HepG2 (cell line): ENCODE measurements around the gene SLC13A3. TPM values are rescaled to one million over a fixed set of nuclear protein-coding genes. Genes with fewer than 3 reads are reported as not detected.

Source experiments
- EED ChIP-seq: sonication (generic); formaldehyde crosslinking; IDR thresholded peaks from 2 replicates; pipeline ENCODE4 v1.5.0; 2020; ENCODE audit warnings: mild to moderate bottlenecking, missing genetic modification reagents
- EZH2 ChIP-seq: conservative IDR thresholded peaks from 2 replicates; pipeline ENCODE4 v1.6.1; 2012; ENCODE audit warnings: mild to moderate bottlenecking, low read depth, low read length, moderate library complexity
- JARID2 ChIP-seq: sonication (generic); formaldehyde crosslinking; IDR thresholded peaks from 2 replicates; pipeline ENCODE4 v1.8.1; 2023; ENCODE audit warnings: missing genetic modification reagents, inconsistent platforms; ENCODE audit not compliant: insufficient replicate concordance
- KLF12 ChIP-seq: sonication (generic); formaldehyde crosslinking; IDR thresholded peaks from 2 replicates; pipeline ENCODE4 v1.4.0; 2020; ENCODE audit warnings: missing genetic modification reagents, borderline replicate concordance
- MLXIP ChIP-seq: sonication (generic); formaldehyde crosslinking; IDR thresholded peaks from 2 replicates; pipeline ENCODE4 v1.9.0; 2021; ENCODE audit warnings: missing genetic modification reagents, borderline replicate concordance
- NFKB2 ChIP-seq: sonication (generic); formaldehyde crosslinking; IDR thresholded peaks from 2 replicates; pipeline ENCODE4 v1.4.0; 2020; ENCODE audit warnings: missing genetic modification reagents, borderline replicate concordance
- REPIN1 ChIP-seq: sonication (generic); formaldehyde crosslinking; IDR thresholded peaks from 2 replicates; pipeline ENCODE4 v1.8.0; 2022; ENCODE audit warnings: missing genetic modification reagents, low read depth, mild to moderate bottlenecking, borderline replicate concordance
- TGIF2 ChIP-seq: IDR thresholded peaks from 2 replicates; pipeline ENCODE4 v1.6.1; 2016; ENCODE audit warnings: control low read depth, missing compliant biosample characterization
- THAP7 ChIP-seq: sonication (generic); formaldehyde crosslinking; IDR thresholded peaks from 2 replicates; pipeline ENCODE4 v1.8.1; 2023; ENCODE audit warnings: mild to moderate bottlenecking, missing genetic modification reagents
- ZNF136 ChIP-seq: sonication (generic); formaldehyde crosslinking; IDR thresholded peaks from 2 replicates; pipeline ENCODE4 v1.8.1; 2022; ENCODE audit warnings: low read depth, mild to moderate bottlenecking, moderate library complexity, missing genetic modification reagents
- ZNF20 ChIP-seq: sonication (generic); formaldehyde crosslinking; IDR thresholded peaks from 2 replicates; pipeline ENCODE4 v1.4.0; 2020; ENCODE audit warnings: mild to moderate bottlenecking, moderate library complexity, missing genetic modification reagents
- ZNF232 ChIP-seq: sonication (generic); formaldehyde crosslinking; IDR thresholded peaks from 2 replicates; pipeline ENCODE4 v1.4.0; 2020; ENCODE audit warnings: missing genetic modification reagents, borderline replicate concordance
- ZNF562 ChIP-seq: sonication (generic); formaldehyde crosslinking; IDR thresholded peaks from 2 replicates; pipeline ENCODE4 v1.8.0; 2022; ENCODE audit warnings: missing genetic modification reagents, borderline replicate concordance
- ZNF569 ChIP-seq: sonication (generic); formaldehyde crosslinking; IDR thresholded peaks from 2 replicates; pipeline ENCODE4 v1.5.0; 2020; ENCODE audit warnings: mild to moderate bottlenecking, missing genetic modification reagents, moderate library complexity, borderline replicate concordance
- ZNF597 ChIP-seq: sonication (generic); formaldehyde crosslinking; IDR thresholded peaks from 2 replicates; pipeline ENCODE4 v1.5.0; 2020; ENCODE audit warnings: missing genetic modification reagents
- polyA plus RNA-seq, 8 experiments: library from polyadenylated mRNA; depleted of rRNA in 3 of 8; stranded (reverse) in 7 of 8; unstranded in 1 of 8; fragments of >200 nt; fragmentation: Illumina TruSeq in 4 of 8; extraction: Trizol in 4 of 8; gene quantifications; 2 replicates each; pipeline versions ENCODE4 v1.2.1 to v1.2.3, GENCODE V29; 2011 to 2016; ENCODE audit warnings: low read depth in 4 of 8, missing spikeins in 1 of 8, mixed read lengths in 1 of 8; ENCODE audit not compliant: insufficient read depth in 1 of 8
- total RNA-seq, 5 experiments: library from RNA; depleted of rRNA; stranded (reverse); fragments of >200 nt; fragmentation: Illumina TruSeq; extraction: Trizol; gene quantifications; 2 replicates each; pipeline ENCODE4 v1.2.3, GENCODE V29; 2016; ENCODE audit warnings: low read depth in 1 of 5
- TF ChIP-seq, protein P1 (sequence below): sonication (generic); formaldehyde crosslinking; IDR thresholded peaks from 2 replicates; pipeline ENCODE4 v1.5.0; 2020; ENCODE audit warnings: mild to moderate bottlenecking, missing genetic modification reagents
- TF ChIP-seq, protein P2 (sequence below): sonication (generic); formaldehyde crosslinking; IDR thresholded peaks from 2 replicates; pipeline ENCODE4; 2020; ENCODE audit warnings: missing genetic modification reagents, mild to moderate bottlenecking, borderline replicate concordance
- TF ChIP-seq, protein P3 (sequence below): sonication (generic); formaldehyde crosslinking; IDR thresholded peaks from 2 replicates; pipeline ENCODE4 v1.8.1; 2022; ENCODE audit warnings: mild to moderate bottlenecking, missing genetic modification reagents

The SLC13A3 gene
- total and polyA plus RNA-seq, 2 of the 13 experiments (the other 11 are each of a cell fraction or from before 2014, with no cell fraction given), result 66.5 to 76.0 TPM

DNA sequence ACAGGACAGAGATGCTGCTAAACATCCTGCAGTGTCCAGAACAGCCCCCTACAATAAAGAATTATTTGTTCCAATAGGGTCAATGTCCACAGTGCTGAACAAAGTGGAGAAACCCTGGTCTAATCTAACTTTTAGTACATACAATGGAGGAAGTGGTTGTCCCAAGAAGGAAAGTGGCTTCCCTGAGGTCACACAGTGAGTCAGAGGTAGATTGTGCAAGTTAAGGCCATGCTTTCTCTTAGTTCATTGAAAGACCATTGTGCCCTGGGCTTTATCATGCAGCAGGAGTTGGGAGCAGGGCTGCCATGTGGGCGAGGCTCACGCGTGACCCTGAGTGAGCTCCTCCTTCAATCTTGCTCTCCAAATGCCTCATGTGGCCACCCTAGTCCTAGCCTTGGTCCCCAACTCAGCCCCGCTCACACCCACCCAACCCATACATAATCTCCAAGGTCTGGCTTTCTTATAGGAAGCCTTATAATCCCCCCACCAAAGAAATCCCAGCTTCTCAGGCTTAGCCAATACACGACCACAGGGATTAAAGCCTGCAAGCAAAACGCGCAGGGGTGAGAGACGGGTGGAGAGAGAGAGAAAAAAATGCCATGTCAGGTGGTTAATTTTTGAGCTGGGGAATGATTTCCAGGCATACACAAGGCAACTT is 19.9 kb downstream of the SLC13A3 start (continued):
- TF ChIP-seq JARID2 (CRISPR knock-in tag) (no peak), KLF12 (CRISPR knock-in tag) (no peak), REPIN1 (CRISPR knock-in tag) (no peak), NFKB2 (CRISPR knock-in tag) (no peak), ZNF569 (no peak), ZNF562 (CRISPR knock-in tag) (no peak), ZNF136 (no peak), TGIF2 (CRISPR knock-in tag) (peak; percentile 87), EED (CRISPR knock-in tag) (no peak), ZNF232 (no peak), ZNF597 (CRISPR knock-in tag) (no peak), MLXIP (CRISPR knock-in tag) (no peak), THAP7 (CRISPR knock-in tag) (no peak), ZNF20 (CRISPR knock-in tag) (no peak), EZH2 (no peak)
- TF ChIP-seq, protein P1, sequence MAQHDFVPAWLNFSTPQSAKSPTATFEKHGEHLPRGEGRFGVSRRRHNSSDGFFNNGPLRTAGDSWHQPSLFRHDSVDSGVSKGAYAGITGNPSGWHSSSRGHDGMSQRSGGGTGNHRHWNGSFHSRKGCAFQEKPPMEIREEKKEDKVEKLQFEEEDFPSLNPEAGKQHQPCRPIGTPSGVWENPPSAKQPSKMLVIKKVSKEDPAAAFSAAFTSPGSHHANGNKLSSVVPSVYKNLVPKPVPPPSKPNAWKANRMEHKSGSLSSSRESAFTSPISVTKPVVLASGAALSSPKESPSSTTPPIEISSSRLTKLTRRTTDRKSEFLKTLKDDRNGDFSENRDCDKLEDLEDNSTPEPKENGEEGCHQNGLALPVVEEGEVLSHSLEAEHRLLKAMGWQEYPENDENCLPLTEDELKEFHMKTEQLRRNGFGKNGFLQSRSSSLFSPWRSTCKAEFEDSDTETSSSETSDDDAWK (CRISPR knock-in tag), result no peak
- TF ChIP-seq, protein P2, sequence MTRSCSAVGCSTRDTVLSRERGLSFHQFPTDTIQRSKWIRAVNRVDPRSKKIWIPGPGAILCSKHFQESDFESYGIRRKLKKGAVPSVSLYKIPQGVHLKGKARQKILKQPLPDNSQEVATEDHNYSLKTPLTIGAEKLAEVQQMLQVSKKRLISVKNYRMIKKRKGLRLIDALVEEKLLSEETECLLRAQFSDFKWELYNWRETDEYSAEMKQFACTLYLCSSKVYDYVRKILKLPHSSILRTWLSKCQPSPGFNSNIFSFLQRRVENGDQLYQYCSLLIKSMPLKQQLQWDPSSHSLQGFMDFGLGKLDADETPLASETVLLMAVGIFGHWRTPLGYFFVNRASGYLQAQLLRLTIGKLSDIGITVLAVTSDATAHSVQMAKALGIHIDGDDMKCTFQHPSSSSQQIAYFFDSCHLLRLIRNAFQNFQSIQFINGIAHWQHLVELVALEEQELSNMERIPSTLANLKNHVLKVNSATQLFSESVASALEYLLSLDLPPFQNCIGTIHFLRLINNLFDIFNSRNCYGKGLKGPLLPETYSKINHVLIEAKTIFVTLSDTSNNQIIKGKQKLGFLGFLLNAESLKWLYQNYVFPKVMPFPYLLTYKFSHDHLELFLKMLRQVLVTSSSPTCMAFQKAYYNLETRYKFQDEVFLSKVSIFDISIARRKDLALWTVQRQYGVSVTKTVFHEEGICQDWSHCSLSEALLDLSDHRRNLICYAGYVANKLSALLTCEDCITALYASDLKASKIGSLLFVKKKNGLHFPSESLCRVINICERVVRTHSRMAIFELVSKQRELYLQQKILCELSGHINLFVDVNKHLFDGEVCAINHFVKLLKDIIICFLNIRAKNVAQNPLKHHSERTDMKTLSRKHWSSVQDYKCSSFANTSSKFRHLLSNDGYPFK (CRISPR knock-in tag), result no peak
- TF ChIP-seq, protein P3, sequence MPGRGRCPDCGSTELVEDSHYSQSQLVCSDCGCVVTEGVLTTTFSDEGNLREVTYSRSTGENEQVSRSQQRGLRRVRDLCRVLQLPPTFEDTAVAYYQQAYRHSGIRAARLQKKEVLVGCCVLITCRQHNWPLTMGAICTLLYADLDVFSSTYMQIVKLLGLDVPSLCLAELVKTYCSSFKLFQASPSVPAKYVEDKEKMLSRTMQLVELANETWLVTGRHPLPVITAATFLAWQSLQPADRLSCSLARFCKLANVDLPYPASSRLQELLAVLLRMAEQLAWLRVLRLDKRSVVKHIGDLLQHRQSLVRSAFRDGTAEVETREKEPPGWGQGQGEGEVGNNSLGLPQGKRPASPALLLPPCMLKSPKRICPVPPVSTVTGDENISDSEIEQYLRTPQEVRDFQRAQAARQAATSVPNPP (CRISPR knock-in tag), result no peak
